Stimulated activated CD4-positive, alpha-beta T cell treated with anti-CD3 and anti-CD28 coated beads, Interleukin-12 subunit alpha, Interleukin-12 subunit beta, amount 100 ng/mL, for 24 hours (primary cell): Measurements from ENCODE around the gene HPCA.

Experiments used
- DNase-seq, 2 experiments: peaks; one replicate each; pipeline ENCODE4 v3.0.0-alpha.2; 2020; ENCODE audit warnings: low read depth in 2 of 2

HPCA gene

GRCh38 chr1:32933742-32934322, 47.5 kb downstream of the HPCA start:
- DNase-seq: no peak

GRCh38 chr1:32934535-32934934, 48.2 kb downstream of the HPCA start:
- no peak for DNase-seq

- no peak for DNase-seq
Observed at GRCh38 chr1:32937061-32937460, 50.8 kb downstream of the HPCA start.

- DNase-seq: peak in 1 of 2 experiments; percentile 18
Observed at GRCh38 chr1:32939655-32940371, 53.5 kb downstream of the HPCA start.

GRCh38 chr1:32944180-32944579, 57.9 kb downstream of the HPCA start:
- no peak for DNase-seq
